Kidney tubule cell (primary cell): Measurements from ENCODE around the gene CCL25.

ENCODE experiments used
- DNase-seq: peaks from one replicate; pipeline ENCODE4 v3.0.0-alpha.2; 2018; ENCODE audit warnings: low spot score

Gene CCL25

DNA sequence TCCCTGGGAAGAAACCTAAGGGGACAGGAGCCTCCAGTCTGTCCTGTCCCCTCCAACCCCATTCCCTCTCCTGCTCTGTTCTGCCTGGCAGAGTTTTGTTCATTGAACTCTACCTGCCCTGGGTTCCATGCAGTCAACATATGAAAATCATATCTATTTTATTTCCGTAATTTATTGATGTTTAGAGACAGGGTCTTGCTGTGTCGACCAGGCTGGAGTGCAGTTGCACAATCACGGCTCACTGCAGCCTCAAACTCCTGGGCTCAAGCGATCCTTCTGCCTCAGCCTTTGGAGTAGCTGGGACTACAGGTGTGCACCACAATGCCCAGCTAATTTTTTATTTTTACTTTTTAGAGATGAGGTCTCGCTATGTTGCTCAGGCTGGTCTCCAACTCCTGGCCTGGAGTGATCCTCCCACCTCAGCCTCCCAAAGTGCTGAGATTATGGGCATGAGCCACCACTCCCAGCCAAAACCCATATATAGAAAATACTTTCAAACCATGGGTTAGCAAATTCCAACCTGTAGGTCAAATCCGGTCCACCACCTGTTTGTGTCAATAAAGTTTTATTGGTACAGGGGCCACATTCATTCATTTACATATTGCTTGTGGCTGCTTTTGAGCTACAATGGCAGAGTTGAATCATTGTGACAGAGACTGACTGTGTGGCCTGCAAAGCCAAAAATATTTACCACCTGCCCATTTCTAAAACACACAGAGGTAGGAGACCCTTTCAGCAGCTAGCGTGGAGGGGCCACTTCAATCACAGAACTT is 57.5 kb downstream of the CCL25 start:
- no peak for DNase-seq

GRCh38 chr19:8110931-8111330 is 58.4 kb downstream of the CCL25 start:
- DNase-seq: no peak

DNA sequence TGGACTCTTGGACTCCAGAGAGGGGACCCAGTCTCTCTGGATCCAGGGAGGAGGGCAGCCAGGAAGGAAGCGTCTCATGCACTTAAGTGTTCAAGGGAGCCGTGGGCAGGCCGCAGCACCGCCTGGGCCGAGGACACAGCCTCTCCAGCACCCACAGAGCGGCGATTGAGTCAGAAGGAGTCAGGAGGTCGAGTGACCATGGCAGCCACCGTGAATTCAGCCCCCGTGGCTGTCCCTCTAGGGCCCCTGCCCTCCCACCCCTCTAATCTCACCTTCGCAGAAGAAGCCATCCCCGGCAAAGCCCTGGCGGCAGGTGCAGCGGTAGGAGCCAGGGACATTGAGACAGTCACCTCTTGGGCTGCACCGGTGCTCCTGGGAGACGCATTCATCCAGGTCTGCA is 58.8 kb downstream of the CCL25 start:
- DNase-seq: no peak
